HEK293 (cell line): ENCODE data around the gene MATN3.

Experiments
- CTCF ChIA-PET: fragments of 350-600 bp; formaldehyde crosslinking; extraction: SDS; loops from one replicate; lab custom pipeline; 2021; ENCODE audit warnings: antibody characterized with exemption; lab: Yijun Ruan, JAX
- POLR2A ChIA-PET: fragments of 300-600 bp; formaldehyde crosslinking; extraction: SDS; loops from one replicate; lab custom pipeline; 2020; ENCODE audit warnings: antibody characterized with exemption, inconsistent platforms; lab: Yijun Ruan, JAX
- H3K27ac ChIP-seq: fragments of 200-500 bp; sonication (Bioruptor generic); 2 replicates; pipeline ENCODE4 v1.5.1; 2014; ENCODE audit warnings: low read depth, low read length, control low read depth, inconsistent platforms; ENCODE audit errors: extremely low read depth
- H3K36me3 ChIP-seq, 2 experiments: fragments of 200-500 bp in 1 of 2; sonication (Bioruptor generic) in 1 of 2; 1 replicate in 1 of 2; 2 replicates in 1 of 2; pipeline ENCODE4 v1.5.1; 2014 to 2017; ENCODE audit warnings: inconsistent platforms in 2 of 2, low read length in 2 of 2; ENCODE audit not compliant: control insufficient read depth in 2 of 2, insufficient read depth in 1 of 2
- H3K4me1 ChIP-seq: fragments of 200-500 bp; sonication (Bioruptor generic); 2 replicates; pipeline ENCODE4 v1.5.1; 2014; ENCODE audit warnings: mild to moderate bottlenecking, low read length, inconsistent platforms; ENCODE audit not compliant: control insufficient read depth, insufficient read depth
- H3K4me3 ChIP-seq: 2 replicates; pipeline ENCODE4 v1.5.1; 2011; ENCODE audit warnings: low read depth, mild to moderate bottlenecking, control low read depth, low read length, moderate library complexity
- H3K9me3 ChIP-seq: fragments of 200-500 bp; sonication (Bioruptor generic); 2 replicates; pipeline ENCODE4 v1.5.1; 2014; ENCODE audit warnings: low read depth, low read length, inconsistent platforms; ENCODE audit not compliant: control insufficient read depth, insufficient read depth
- EGR2 ChIP-seq: fragments of 450-650 bp; formaldehyde crosslinking; IDR thresholded peaks from 2 replicates; pipeline ENCODE4 v1.5.1; 2016; ENCODE audit warnings: low read depth, missing biosample characterization, missing genetic modification characterization
- GLI2 ChIP-seq: fragments of 450-650 bp; formaldehyde crosslinking; IDR thresholded peaks from 2 replicates; pipeline ENCODE4; 2017; ENCODE audit warnings: missing biosample characterization, missing genetic modification characterization, low read depth, borderline replicate concordance
- GLIS1 ChIP-seq: fragments of 450-650 bp; formaldehyde crosslinking; IDR thresholded peaks from 2 replicates; pipeline ENCODE4 v1.5.1; 2016; ENCODE audit warnings: missing biosample characterization, missing genetic modification characterization
- KLF1 ChIP-seq: fragments of 450-650 bp; formaldehyde crosslinking; IDR thresholded peaks from 2 replicates; pipeline ENCODE4 v1.5.1; 2016; ENCODE audit warnings: missing biosample characterization, missing genetic modification characterization
- KLF9 ChIP-seq: fragments of 450-650 bp; formaldehyde crosslinking; IDR thresholded peaks from 2 replicates; pipeline ENCODE4 v1.5.1; 2016; ENCODE audit warnings: missing biosample characterization, missing genetic modification characterization, low read depth
- OVOL3 ChIP-seq: fragments of 450-650 bp; formaldehyde crosslinking; IDR thresholded peaks from 2 replicates; pipeline ENCODE4 v1.5.1; 2016; ENCODE audit warnings: missing biosample characterization, missing genetic modification characterization
- PRDM1 ChIP-seq: fragments of 450-650 bp; formaldehyde crosslinking; IDR thresholded peaks from 2 replicates; pipeline ENCODE4; 2016; ENCODE audit warnings: missing biosample characterization, missing genetic modification characterization
- SCRT2 ChIP-seq: fragments of 450-650 bp; formaldehyde crosslinking; IDR thresholded peaks from 2 replicates; pipeline ENCODE4 v1.5.1; 2016; ENCODE audit warnings: missing biosample characterization, missing genetic modification characterization
- SETDB1 ChIP-seq: IDR thresholded peaks from one replicate; pipeline ENCODE4 v1.6.1; 2017; ENCODE audit warnings: mild to moderate bottlenecking, low read length, moderate library complexity, mixed read lengths; ENCODE audit not compliant: insufficient read length
- SP2 ChIP-seq: fragments of 450-650 bp; formaldehyde crosslinking; IDR thresholded peaks from 2 replicates; pipeline ENCODE4 v1.5.1; 2016; ENCODE audit warnings: missing biosample characterization, missing genetic modification characterization
- SP3 ChIP-seq: fragments of 450-650 bp; formaldehyde crosslinking; IDR thresholded peaks from 2 replicates; pipeline ENCODE4 v1.5.1; 2016; ENCODE audit warnings: missing biosample characterization, missing genetic modification characterization
- SP7 ChIP-seq: fragments of 450-650 bp; formaldehyde crosslinking; IDR thresholded peaks from 2 replicates; pipeline ENCODE4 v1.5.1; 2016; ENCODE audit warnings: missing biosample characterization, missing genetic modification characterization
- WT1 ChIP-seq: fragments of 450-650 bp; formaldehyde crosslinking; IDR thresholded peaks from 2 replicates; pipeline ENCODE4 v1.5.1; 2016; ENCODE audit warnings: missing biosample characterization, missing genetic modification characterization
- ZBTB17 ChIP-seq: fragments of 450-650 bp; formaldehyde crosslinking; IDR thresholded peaks from 2 replicates; pipeline ENCODE4 v1.5.1; 2016; ENCODE audit warnings: missing biosample characterization, missing genetic modification characterization
- ZBTB26 ChIP-seq: fragments of 450-650 bp; formaldehyde crosslinking; optimal IDR thresholded peaks from 2 replicates; pipeline ENCODE3; 2016; ENCODE audit warnings: missing biosample characterization, mild to moderate bottlenecking, missing genetic modification characterization
- ZFP69B ChIP-seq: fragments of 450-650 bp; formaldehyde crosslinking; IDR thresholded peaks from 2 replicates; pipeline ENCODE4 v1.5.1; 2016; ENCODE audit warnings: missing biosample characterization, missing genetic modification characterization
- ZNF133 ChIP-seq: fragments of 450-650 bp; formaldehyde crosslinking; IDR thresholded peaks from 2 replicates; pipeline ENCODE4 v1.5.1; 2016; ENCODE audit warnings: missing biosample characterization, missing genetic modification characterization
- ZNF140 ChIP-seq: fragments of 450-650 bp; formaldehyde crosslinking; IDR thresholded peaks from 2 replicates; pipeline ENCODE4 v1.5.1; 2016; ENCODE audit warnings: missing biosample characterization, missing genetic modification characterization
- ZNF169 ChIP-seq: fragments of 450-650 bp; formaldehyde crosslinking; IDR thresholded peaks from 2 replicates; pipeline ENCODE4 v1.5.1; 2016; ENCODE audit warnings: missing biosample characterization, missing genetic modification characterization
- ZNF24 ChIP-seq: fragments of 450-650 bp; formaldehyde crosslinking; IDR thresholded peaks from 2 replicates; pipeline ENCODE4 v1.5.1; 2016; ENCODE audit warnings: missing biosample characterization, missing genetic modification characterization
- ZNF248 ChIP-seq: fragments of 450-650 bp; formaldehyde crosslinking; IDR thresholded peaks from 2 replicates; pipeline ENCODE4 v1.5.1; 2017; ENCODE audit warnings: missing biosample characterization, missing genetic modification characterization
- ZNF292 ChIP-seq: fragments of 450-650 bp; formaldehyde crosslinking; IDR thresholded peaks from 2 replicates; pipeline ENCODE4 v1.5.1; 2016; ENCODE audit warnings: low read depth, missing biosample characterization, missing genetic modification characterization, borderline replicate concordance
- ZNF335 ChIP-seq: fragments of 450-650 bp; formaldehyde crosslinking; conservative IDR thresholded peaks from 2 replicates; pipeline ENCODE4 v1.5.1; 2016; ENCODE audit warnings: missing biosample characterization, missing genetic modification characterization
- ZNF341 ChIP-seq: fragments of 450-650 bp; formaldehyde crosslinking; IDR thresholded peaks from 2 replicates; pipeline ENCODE4; 2016; ENCODE audit warnings: low read depth, missing biosample characterization, missing genetic modification characterization
- ZNF366 ChIP-seq: fragments of 450-650 bp; formaldehyde crosslinking; conservative IDR thresholded peaks from 2 replicates; pipeline ENCODE4 v1.5.1; 2016; ENCODE audit warnings: missing biosample characterization, missing genetic modification characterization
- ZNF433 ChIP-seq: fragments of 450-650 bp; formaldehyde crosslinking; IDR thresholded peaks from 2 replicates; pipeline ENCODE4 v1.5.1; 2016; ENCODE audit warnings: missing biosample characterization, missing genetic modification characterization, low read depth
- ZNF529 ChIP-seq: fragments of 450-650 bp; formaldehyde crosslinking; IDR thresholded peaks from 2 replicates; pipeline ENCODE4 v1.5.1; 2017; ENCODE audit warnings: missing genetic modification characterization, missing biosample characterization; ENCODE audit not compliant: insufficient replicate concordance
- ZNF629 ChIP-seq: fragments of 450-650 bp; formaldehyde crosslinking; IDR thresholded peaks from 2 replicates; pipeline ENCODE4 v1.5.1; 2017; ENCODE audit warnings: missing biosample characterization, missing genetic modification characterization
- ZNF664 ChIP-seq: fragments of 450-650 bp; formaldehyde crosslinking; IDR thresholded peaks from 2 replicates; pipeline ENCODE4 v1.5.1; 2016; ENCODE audit warnings: missing biosample characterization, missing genetic modification characterization
- ZNF843 ChIP-seq: fragments of 450-650 bp; formaldehyde crosslinking; IDR thresholded peaks from 2 replicates; pipeline ENCODE4 v1.5.1; 2016; ENCODE audit warnings: missing biosample characterization, missing genetic modification characterization
- TF ChIP-seq, protein P1 (sequence below): fragments of 450-650 bp; IDR thresholded peaks from 2 replicates; pipeline ENCODE4 v1.5.1; 2018; ENCODE audit warnings: missing biosample characterization, missing genetic modification characterization
- TF ChIP-seq, protein P2 (sequence below): fragments of 450-650 bp; formaldehyde crosslinking; IDR thresholded peaks from 2 replicates; pipeline ENCODE4 v1.5.1; 2016; ENCODE audit warnings: missing biosample characterization, missing genetic modification characterization

Gene MATN3

GRCh38 chr2:20052861-20053281 lies 40.4 kb upstream of the MATN3 start:
- Histone ChIP-seq H3K4me3 (peak overlapping the region; percentile 75), H3K4me1 (peaks cover 7% of the 10 kb centered on the region), H3K27ac (no peak overlapping the region; the same call in 1 of the 2 replicates), H3K36me3 (no peaks in the 10 kb centered on the region), H3K9me3 (no peaks in the 10 kb centered on the region)
- ChIA-PET POLR2A (interaction anchor here (2.0 to 2.1 kb wide), 2 partner anchors 11 to 63 kb away, joined by 5 to 11 read pairs; partner anchors contain the start of gene WDR35), CTCF (interaction anchor here (1.3 to 3.2 kb wide), 2 partner anchors 25 to 37 kb away, joined by 3 to 14 read pairs; no protein-coding TSS in a partner anchor)
- no peak for TF ChIP-seq ZNF292
- peak; percentile 97 for TF ChIP-seq ZNF664 (tag by site-specific recombination)
- TF ChIP-seq WT1: 0 out of 2 replicates have a peak, but pooled peaks have one; percentile 25
- TF ChIP-seq SP7 (tag by site-specific recombination): 0 out of 2 replicates have a peak, but pooled peaks have one; percentile 26
- TF ChIP-seq, protein P1, sequence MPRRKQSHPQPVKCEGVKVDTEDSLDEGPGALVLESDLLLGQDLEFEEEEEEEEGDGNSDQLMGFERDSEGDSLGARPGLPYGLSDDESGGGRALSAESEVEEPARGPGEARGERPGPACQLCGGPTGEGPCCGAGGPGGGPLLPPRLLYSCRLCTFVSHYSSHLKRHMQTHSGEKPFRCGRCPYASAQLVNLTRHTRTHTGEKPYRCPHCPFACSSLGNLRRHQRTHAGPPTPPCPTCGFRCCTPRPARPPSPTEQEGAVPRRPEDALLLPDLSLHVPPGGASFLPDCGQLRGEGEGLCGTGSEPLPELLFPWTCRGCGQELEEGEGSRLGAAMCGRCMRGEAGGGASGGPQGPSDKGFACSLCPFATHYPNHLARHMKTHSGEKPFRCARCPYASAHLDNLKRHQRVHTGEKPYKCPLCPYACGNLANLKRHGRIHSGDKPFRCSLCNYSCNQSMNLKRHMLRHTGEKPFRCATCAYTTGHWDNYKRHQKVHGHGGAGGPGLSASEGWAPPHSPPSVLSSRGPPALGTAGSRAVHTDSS (tag by site-specific recombination): no peak
- TF ChIP-seq OVOL3 (tag by site-specific recombination): no peak
- peak; percentile 60 for TF ChIP-seq SP2 (tag by site-specific recombination)
- TF ChIP-seq EGR2 (tag by site-specific recombination): 0 out of 2 replicates have a peak, but pooled peaks have one; percentile 12
- peak; percentile 54; the same call in 1 of the 2 replicates for TF ChIP-seq SCRT2 (tag by site-specific recombination)
- peak; percentile 44; the same call in 1 of the 2 replicates for TF ChIP-seq KLF9 (tag by site-specific recombination)
- TF ChIP-seq SETDB1: no peak
- no peak for TF ChIP-seq ZNF169
- peak; percentile 33; the same call in 1 of the 2 replicates for TF ChIP-seq ZBTB17 (tag by site-specific recombination)
- no peak for TF ChIP-seq GLIS1 (tag by site-specific recombination)
- 0 out of 2 replicates have a peak, but pooled peaks have one; percentile 55 for TF ChIP-seq ZNF335 (tag by site-specific recombination)
- TF ChIP-seq SP3 (tag by site-specific recombination): peak; percentile 51; the same call in 1 of the 2 replicates
- TF ChIP-seq KLF1 (tag by site-specific recombination): 0 out of 2 replicates have a peak, but pooled peaks have one; percentile 33

- H3K4me3 ChIP-seq: peak overlapping the region; percentile 75
- H3K27ac ChIP-seq: peak overlapping the region; percentile 83; the same call in 1 of the 2 replicates
- no peaks in the 10 kb centered on the region for H3K36me3 ChIP-seq
- ChIA-PET POLR2A (interaction anchor here (1.0 to 2.1 kb wide), 5 partner anchors 11 to 395 kb away, joined by 3 to 11 read pairs (median 5); partner anchors contain the start of genes RHOB and WDR35), CTCF (interaction anchor here (0.5 to 3.2 kb wide), 6 partner anchors 18 to 45 kb away, joined by 3 to 14 read pairs (median 3); no protein-coding TSS in a partner anchor)
- no peaks in the 10 kb centered on the region for H3K9me3 ChIP-seq
- peaks cover 7% of the 10 kb centered on the region for H3K4me1 ChIP-seq
- TF ChIP-seq ZNF366 (tag by site-specific recombination): 0 out of 2 replicates have a peak, but pooled peaks have one; percentile 8
- no peak for TF ChIP-seq ZNF433
- no peak for TF ChIP-seq ZNF133
- no peak for TF ChIP-seq ZNF629 (tag by site-specific recombination)
- TF ChIP-seq PRDM1 (tag by site-specific recombination): no peak
- TF ChIP-seq GLI2 (tag by site-specific recombination): no peak
- TF ChIP-seq ZNF24 (tag by site-specific recombination): 0 out of 2 replicates have a peak, but pooled peaks have one; percentile 8
- TF ChIP-seq ZNF843: 0 out of 2 replicates have a peak, but pooled peaks have one; percentile 14
- 0 out of 2 replicates have a peak, but pooled peaks have one; percentile 19 for TF ChIP-seq ZNF341 (tag by site-specific recombination)
- no peak for TF ChIP-seq SP3 (tag by site-specific recombination)
- no peak for TF ChIP-seq ZNF140 (tag by site-specific recombination)
- no peak for TF ChIP-seq ZNF529 (tag by site-specific recombination)
- no peak for TF ChIP-seq ZNF248 (tag by site-specific recombination)
- TF ChIP-seq ZFP69B (tag by site-specific recombination): no peak
- TF ChIP-seq, protein P2, sequence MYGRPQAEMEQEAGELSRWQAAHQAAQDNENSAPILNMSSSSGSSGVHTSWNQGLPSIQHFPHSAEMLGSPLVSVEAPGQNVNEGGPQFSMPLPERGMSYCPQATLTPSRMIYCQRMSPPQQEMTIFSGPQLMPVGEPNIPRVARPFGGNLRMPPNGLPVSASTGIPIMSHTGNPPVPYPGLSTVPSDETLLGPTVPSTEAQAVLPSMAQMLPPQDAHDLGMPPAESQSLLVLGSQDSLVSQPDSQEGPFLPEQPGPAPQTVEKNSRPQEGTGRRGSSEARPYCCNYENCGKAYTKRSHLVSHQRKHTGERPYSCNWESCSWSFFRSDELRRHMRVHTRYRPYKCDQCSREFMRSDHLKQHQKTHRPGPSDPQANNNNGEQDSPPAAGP (tag by site-specific recombination): no peak
- no peak for TF ChIP-seq ZBTB26 (tag by site-specific recombination)
These were observed 39.9 kb upstream of the MATN3 start for GRCh38 chr2:20052229-20052851.
